ENCODE results near the gene ZNF124.
A peak's percentile ranks its signal among the peaks of the same experiment; 100 is the strongest.
"Not testable (repeated sequence)": the region's sequence is repeated elsewhere in the genome, so short reads cannot be mapped to it uniquely, and the experiment has no call there.

Gene ZNF124

DNA sequence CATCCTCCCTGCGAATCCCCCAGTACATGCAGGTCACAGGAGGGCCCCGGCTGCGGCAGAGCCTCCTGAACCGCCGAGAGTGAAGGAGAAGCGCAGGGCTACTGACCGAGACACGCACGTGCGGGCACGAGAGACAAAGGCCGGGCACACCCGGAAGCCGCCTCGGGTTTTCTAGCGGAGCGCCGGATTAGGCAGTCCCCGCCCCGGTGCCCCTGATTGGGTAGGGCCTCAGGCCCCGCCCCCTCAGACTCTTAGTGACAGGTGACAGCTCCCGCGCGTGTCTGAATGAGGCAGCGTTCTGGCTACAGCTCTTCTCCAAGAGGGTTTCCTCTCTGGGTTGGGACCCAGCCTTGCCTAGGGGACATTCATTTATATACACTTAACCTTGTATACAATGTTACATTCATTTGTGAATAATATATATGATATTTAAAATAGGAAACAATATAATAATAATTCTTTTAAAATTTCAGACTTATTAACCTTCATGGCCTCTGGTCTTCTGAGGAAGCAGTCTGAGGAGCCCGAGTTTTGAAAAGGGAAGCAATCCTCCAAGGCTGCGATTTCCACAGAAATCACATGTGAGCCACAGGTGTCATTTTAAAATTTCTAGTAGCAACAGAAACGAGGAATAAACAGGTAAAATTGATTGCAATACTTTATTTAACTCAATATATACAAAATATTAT, at the start of gene ZNF124:
TSS of gene ZNF124 (minus strand) at position 146 of the 689 bp plus-strand sequence. CDS start at position 3, 143 bp downstream.
- not testable (repeated sequence) for H3K4me3 ChIP-seq (ENCODE audit: low read depth in 1 of 2, low read length in 2 of 2)

DNA sequence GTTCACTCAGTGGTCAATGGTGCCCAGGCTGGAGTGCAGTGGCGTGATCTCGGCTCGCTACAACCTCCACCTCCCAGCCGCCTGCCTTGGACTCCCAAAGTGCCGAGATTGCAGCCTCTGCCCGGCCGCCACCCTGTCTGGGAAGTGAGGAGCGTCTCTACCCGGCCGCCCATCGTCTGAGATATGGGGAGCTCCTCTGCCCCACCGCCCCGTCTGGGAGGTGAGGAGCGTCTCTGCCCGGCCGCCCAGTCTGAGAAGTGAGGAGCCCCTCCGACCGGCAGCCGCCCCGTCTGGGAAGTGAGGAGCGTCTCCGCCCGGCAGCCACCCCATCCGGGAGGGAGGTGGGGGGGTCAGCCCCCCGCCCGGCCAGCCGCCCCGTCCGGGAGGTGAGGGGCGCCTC, 48.5 kb upstream of the ZNF124 start:
- not testable (repeated sequence) for H3K9ac ChIP-seq (ENCODE audit: low read length); H3K4me1 ChIP-seq (ENCODE audit: insufficient read depth, low read length)

More for the DNA sequence above, at the start of gene ZNF124:
- H3K27me3 ChIP-seq (ENCODE audit: control insufficient read depth in 1 of 2, insufficient read depth in 2 of 2, low read length in 2 of 2); H3K9me3 ChIP-seq (ENCODE audit: low read length); H3K27ac ChIP-seq (ENCODE audit: low read depth, low read length); H3K4me1 ChIP-seq (ENCODE audit: insufficient read depth, low read length); H3K36me3 ChIP-seq (ENCODE audit: insufficient read depth, low read length); H3K9ac ChIP-seq (ENCODE audit: low read length): not testable (repeated sequence)

DNA sequence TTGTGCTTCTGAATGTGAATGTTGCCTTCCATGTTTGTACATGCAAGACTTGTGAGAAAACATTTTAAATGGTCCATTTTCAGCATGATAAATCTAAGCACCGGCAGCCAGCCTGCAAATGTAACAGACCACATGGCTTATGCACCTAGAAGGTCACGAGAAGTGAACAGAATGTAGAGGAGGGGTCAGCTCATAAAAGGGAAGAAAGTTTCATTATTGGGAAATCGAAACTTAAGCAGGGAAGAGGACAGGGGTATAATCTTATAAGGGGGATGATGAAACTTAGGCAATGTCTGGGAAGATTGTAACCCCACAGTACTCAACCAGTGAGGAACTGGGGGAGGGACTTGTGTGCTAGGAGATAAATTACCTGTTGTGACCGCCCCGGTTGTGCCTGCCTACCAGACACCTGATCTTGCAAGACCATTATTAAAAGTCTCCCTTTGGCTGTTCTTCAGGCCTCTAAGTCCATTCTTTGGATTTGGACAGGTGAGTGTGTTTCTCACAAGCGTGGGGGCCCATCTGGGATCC, 46.4 kb upstream of the ZNF124 start:
- Histone ChIP-seq H3K36me3 (ENCODE audit: insufficient read depth, low read length) (no peaks in the 10 kb centered on the region), H3K27me3 (ENCODE audit: control insufficient read depth in 1 of 2, insufficient read depth in 2 of 2, low read length in 2 of 2) (no peaks in the 10 kb centered on the region), H3K4me1 (ENCODE audit: insufficient read depth, low read length) (no peaks in the 10 kb centered on the region), H3K9me3 (ENCODE audit: low read length) (no peaks in the 10 kb centered on the region), H3K4me3 (ENCODE audit: low read depth in 1 of 2, low read length in 2 of 2) (no peak overlapping the region), H3K9ac (ENCODE audit: low read length) (no peak overlapping the region), H3K27ac (ENCODE audit: low read depth, low read length) (no peak overlapping the region)

More for the DNA sequence above, 48.5 kb upstream of the ZNF124 start:
- not testable (repeated sequence) for H3K27ac ChIP-seq (ENCODE audit: low read depth, low read length); H3K9me3 ChIP-seq (ENCODE audit: low read length); H3K36me3 ChIP-seq (ENCODE audit: insufficient read depth, low read length); H3K4me3 ChIP-seq (ENCODE audit: low read depth in 1 of 2, low read length in 2 of 2); H3K27me3 ChIP-seq (ENCODE audit: control insufficient read depth in 1 of 2, insufficient read depth in 2 of 2, low read length in 2 of 2)

DNA sequence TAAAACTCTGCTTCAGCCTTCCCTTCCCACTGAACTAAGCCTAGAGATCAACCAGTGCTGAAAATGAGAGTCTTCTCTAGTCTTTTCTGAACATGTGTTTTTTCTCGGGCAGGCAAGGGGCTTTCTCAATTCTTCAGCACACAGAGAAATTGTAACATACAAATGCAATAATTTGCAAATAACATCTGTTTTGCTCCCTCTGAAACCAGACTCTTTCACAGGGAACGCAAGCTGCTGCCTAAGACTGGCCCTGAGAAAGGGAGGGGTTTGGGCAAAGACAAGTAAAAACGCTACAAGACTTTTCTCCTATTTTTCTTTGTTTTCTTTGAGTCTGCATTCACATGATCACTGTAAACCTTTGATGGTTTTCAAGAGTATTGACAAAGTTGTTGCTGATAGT, 44.4 kb upstream of the ZNF124 start:
- Histone ChIP-seq H3K27me3 (ENCODE audit: control insufficient read depth in 1 of 2, insufficient read depth in 2 of 2, low read length in 2 of 2) (no peaks in the 10 kb centered on the region), H3K4me1 (ENCODE audit: insufficient read depth, low read length) (no peaks in the 10 kb centered on the region), H3K36me3 (ENCODE audit: insufficient read depth, low read length) (no peaks in the 10 kb centered on the region), H3K27ac (ENCODE audit: low read depth, low read length) (no peak overlapping the region), H3K9me3 (ENCODE audit: low read length) (no peaks in the 10 kb centered on the region), H3K4me3 (ENCODE audit: low read depth in 1 of 2, low read length in 2 of 2) (no peak overlapping the region), H3K9ac (ENCODE audit: low read length) (no peak overlapping the region)

DNA sequence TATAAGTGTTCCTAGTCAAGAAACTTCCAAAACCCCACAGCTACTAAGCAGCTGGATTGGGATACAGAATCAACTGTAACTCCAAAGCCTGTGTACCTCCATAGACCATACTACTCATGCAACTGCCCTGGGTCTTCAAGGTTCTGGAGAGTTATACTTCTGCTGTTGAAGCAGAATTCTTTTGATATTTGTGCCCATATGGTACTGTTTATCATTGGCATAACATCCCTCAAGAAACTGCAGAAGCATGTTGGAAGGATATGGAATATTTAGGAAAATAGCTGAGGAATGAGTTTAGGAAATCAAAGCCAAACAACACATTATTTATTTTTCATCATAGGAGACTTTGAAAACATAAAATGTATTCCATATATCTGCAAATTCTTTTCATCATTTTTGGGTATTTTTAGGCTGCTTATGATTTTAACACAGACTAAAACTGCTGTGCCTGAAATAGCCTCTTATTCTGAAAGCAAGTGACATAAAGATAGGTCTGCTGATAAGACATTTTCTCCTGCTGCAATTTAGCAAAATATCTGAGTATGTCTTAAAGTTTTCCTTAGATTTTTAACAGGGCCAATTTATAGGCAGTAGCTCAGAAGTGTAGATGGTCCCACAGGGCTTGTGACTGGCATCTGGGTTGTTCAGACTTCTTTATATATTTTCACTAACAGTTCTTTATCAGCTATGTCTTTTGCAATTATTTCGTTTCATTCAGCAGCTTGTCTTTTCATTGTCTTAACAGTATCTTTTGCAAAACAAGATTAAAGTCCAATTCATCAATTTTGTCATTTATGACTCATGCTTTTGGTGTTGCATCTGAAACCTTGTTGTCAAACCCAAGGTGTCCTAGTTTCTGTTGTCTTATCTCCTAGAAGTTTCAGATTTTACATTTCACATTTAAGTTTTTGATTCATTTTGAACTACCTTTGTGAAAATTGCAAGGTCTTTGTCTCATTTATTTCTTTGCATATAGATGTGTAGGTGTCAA, 41.1 kb upstream of the ZNF124 start:
- Histone ChIP-seq H3K9ac (ENCODE audit: low read length) (no peak overlapping the region), H3K27me3 (ENCODE audit: control insufficient read depth in 1 of 2, insufficient read depth in 2 of 2, low read length in 2 of 2) (no peaks in the 10 kb centered on the region), H3K27ac (ENCODE audit: low read depth, low read length) (no peak overlapping the region), H3K9me3 (ENCODE audit: low read length) (no peaks in the 10 kb centered on the region), H3K4me1 (ENCODE audit: insufficient read depth, low read length) (peaks cover 16% of the 10 kb centered on the region), H3K4me3 (ENCODE audit: low read depth in 1 of 2, low read length in 2 of 2) (no peak overlapping the region), H3K36me3 (ENCODE audit: insufficient read depth, low read length) (no peaks in the 10 kb centered on the region)

DNA sequence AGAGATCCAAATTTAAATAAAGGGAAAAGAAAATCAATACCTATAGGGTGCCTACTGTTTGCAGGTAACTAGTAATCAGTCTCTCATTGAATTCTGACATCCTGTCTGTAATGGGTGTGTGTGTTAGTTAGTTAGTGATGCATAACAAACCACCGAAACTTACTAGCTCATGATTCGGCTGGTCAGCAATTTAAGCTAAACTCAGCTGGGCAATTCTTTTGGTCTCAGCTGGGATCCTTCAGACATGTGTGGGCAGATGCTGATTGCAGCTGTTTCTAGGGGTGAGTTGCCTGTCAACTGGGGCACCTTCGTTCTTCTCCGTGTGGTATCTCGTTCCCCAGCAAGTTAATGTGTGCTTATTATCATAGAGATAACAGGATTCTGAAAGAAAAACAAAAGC, 40.2 kb upstream of the ZNF124 start:
- no peak overlapping the region for H3K4me3 ChIP-seq (ENCODE audit: low read depth in 1 of 2, low read length in 2 of 2)
- H3K9me3 ChIP-seq (ENCODE audit: low read length): no peaks in the 10 kb centered on the region
- no peaks in the 10 kb centered on the region for H3K36me3 ChIP-seq (ENCODE audit: insufficient read depth, low read length)
- H3K27ac ChIP-seq (ENCODE audit: low read depth, low read length): no peak overlapping the region
- peaks cover 16% of the 10 kb centered on the region for H3K4me1 ChIP-seq (ENCODE audit: insufficient read depth, low read length)
- no peaks in the 10 kb centered on the region for H3K27me3 ChIP-seq (ENCODE audit: control insufficient read depth in 1 of 2, insufficient read depth in 2 of 2, low read length in 2 of 2)
- H3K9ac ChIP-seq (ENCODE audit: low read length): no peak overlapping the region

DNA sequence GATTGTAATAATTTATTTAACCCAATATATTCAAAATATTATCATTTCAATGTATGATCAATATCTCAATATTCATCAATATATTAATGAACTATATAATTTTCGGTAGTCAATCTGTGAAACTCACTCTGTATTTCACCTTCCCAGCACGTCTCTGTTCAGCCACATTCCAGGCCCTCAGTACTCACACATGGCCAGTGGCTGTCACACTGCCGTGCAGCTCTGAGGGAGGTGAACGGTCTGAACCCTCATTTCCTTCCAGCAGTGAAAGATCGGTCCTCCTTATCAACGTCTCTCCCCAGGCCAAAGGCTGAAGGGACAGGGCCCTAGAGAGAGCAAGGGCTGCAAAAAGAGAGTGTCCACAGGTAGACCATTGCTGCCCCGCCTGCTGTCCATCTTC, 39.5 kb upstream of the ZNF124 start:
- no peak overlapping the region for H3K4me3 ChIP-seq (ENCODE audit: low read depth in 1 of 2, low read length in 2 of 2)
- H3K27me3 ChIP-seq (ENCODE audit: control insufficient read depth in 1 of 2, insufficient read depth in 2 of 2, low read length in 2 of 2): no peaks in the 10 kb centered on the region
- H3K27ac ChIP-seq (ENCODE audit: low read depth, low read length): no peak overlapping the region
- no peaks in the 10 kb centered on the region for H3K9me3 ChIP-seq (ENCODE audit: low read length)
- H3K4me1 ChIP-seq (ENCODE audit: insufficient read depth, low read length): peaks cover 16% of the 10 kb centered on the region
- no peak overlapping the region for H3K9ac ChIP-seq (ENCODE audit: low read length)
- H3K36me3 ChIP-seq (ENCODE audit: insufficient read depth, low read length): no peaks in the 10 kb centered on the region

DNA sequence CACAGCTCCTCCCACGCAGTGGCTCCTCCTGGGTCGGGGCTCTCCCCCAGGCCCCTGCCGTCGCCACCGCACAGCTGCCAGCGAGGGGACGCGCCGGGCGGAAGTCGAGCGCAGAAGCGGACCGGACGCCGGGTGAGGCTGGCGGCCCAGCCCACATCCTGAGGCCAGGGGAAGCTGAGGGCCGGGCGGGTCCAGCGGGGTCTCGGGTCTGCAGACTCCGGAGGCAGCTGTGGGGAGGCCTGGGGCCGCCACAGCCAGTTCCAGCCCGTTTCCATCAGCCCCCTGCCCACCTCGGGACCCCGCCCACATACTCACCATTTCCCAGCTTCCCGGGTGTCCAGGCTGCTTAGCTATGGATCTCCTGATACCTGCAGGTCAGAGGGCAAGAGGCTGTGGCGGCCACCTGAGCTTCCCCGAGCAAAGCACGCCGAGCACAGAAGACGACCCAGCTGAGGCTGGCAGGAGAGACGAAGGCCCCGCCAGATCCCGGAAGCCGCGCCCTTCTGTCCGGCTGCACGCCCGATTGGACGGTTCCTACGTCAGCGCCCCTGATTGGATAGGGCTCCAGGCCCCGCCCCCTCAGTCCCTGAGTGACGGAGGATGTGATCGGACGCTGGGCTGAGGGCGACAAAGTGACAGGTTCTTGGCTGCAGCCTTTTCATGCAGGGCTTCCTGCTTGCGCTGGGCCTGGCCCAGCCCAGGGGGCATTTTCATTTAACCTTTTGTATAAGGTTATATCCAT, 38.7 kb upstream of the ZNF124 start:
- peaks cover 16% of the 10 kb centered on the region for H3K4me1 ChIP-seq (ENCODE audit: insufficient read depth, low read length)
- peak overlapping the region; percentile 67 to 96 for H3K4me3 ChIP-seq (ENCODE audit: low read depth in 1 of 2, low read length in 2 of 2)
- peak overlapping the region; percentile 71 for H3K27ac ChIP-seq (ENCODE audit: low read depth, low read length)
- peak overlapping the region; percentile 85 for H3K9ac ChIP-seq (ENCODE audit: low read length)
- H3K27me3 ChIP-seq (ENCODE audit: control insufficient read depth in 1 of 2, insufficient read depth in 2 of 2, low read length in 2 of 2): no peaks in the 10 kb centered on the region
- H3K9me3 ChIP-seq (ENCODE audit: low read length): no peaks in the 10 kb centered on the region
- H3K36me3 ChIP-seq (ENCODE audit: insufficient read depth, low read length): no peaks in the 10 kb centered on the region

DNA sequence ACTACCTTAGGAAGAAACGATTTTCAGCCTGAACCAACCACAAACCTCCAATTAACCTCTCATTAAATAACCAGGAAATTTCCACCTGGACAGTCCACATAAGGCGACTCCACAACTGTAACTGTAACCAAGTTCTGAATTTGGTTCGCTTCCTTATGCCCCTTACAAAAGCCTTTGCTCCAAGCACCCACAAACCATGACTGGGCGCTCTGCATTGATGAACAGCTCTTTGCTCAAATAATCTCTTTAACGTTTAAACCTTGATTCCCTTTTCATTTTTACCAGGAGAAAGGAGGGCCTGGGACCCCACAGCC, 38.2 kb upstream of the ZNF124 start:
- Histone ChIP-seq H3K9me3 (ENCODE audit: low read length) (no peaks in the 10 kb centered on the region), H3K27ac (ENCODE audit: low read depth, low read length) (peak overlapping the region; percentile 71), H3K9ac (ENCODE audit: low read length) (peak overlapping the region; percentile 85), H3K4me3 (ENCODE audit: low read depth in 1 of 2, low read length in 2 of 2) (peak overlapping the region; percentile 67 to 96), H3K4me1 (ENCODE audit: insufficient read depth, low read length) (peaks cover 16% of the 10 kb centered on the region), H3K27me3 (ENCODE audit: control insufficient read depth in 1 of 2, insufficient read depth in 2 of 2, low read length in 2 of 2) (no peaks in the 10 kb centered on the region), H3K36me3 (ENCODE audit: insufficient read depth, low read length) (no peaks in the 10 kb centered on the region)

DNA sequence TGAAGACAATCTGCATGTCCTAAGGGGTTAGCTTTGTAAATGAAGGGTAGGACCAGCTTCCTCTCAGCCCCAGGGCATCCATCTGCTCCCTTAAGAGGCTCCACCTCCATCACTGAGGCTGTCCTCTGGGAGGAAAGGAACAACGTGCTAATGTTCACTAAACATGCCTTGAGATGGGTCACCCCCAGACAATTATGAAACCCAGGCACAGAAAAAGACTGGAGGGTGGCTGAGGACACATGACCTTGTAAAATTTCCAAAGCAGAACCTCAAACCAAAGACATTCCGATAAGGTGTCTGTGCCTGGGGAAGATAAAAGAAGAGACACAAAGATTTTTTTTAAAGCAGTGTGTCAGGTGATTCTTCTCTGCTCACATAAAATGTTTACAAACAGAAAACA, 37.6 kb upstream of the ZNF124 start:
- peaks cover 16% of the 10 kb centered on the region for H3K4me1 ChIP-seq (ENCODE audit: insufficient read depth, low read length)
- H3K27ac ChIP-seq (ENCODE audit: low read depth, low read length): no peak overlapping the region
- no peaks in the 10 kb centered on the region for H3K9me3 ChIP-seq (ENCODE audit: low read length)
- no peaks in the 10 kb centered on the region for H3K27me3 ChIP-seq (ENCODE audit: control insufficient read depth in 1 of 2, insufficient read depth in 2 of 2, low read length in 2 of 2)
- no peaks in the 10 kb centered on the region for H3K36me3 ChIP-seq (ENCODE audit: insufficient read depth, low read length)
- H3K4me3 ChIP-seq (ENCODE audit: low read depth in 1 of 2, low read length in 2 of 2): peak overlapping the region in 1 of 2 donors; percentile 67
- H3K9ac ChIP-seq (ENCODE audit: low read length): no peak overlapping the region

DNA sequence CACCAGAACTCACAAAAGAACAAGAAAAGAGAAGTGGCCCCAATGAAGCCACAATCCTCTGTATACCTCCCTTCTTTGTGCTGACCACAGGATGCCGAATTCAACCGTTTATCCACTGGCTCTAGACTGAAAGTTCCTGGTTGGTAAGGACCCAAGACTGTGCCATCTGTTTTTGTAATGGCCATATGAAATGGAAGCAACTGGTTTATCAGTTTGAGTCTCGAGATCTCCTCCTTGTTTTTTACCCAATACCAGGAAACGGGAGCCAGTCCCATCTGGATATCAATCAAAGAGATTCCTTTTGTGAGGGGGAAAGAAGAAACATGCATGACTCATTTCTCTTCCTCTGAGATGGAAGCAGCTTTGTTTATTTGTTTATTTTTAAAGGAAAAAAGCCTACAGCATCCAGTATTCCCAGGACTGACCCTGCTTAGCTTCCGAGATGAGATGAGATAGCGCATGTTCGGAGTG, 32.4 kb upstream of the ZNF124 start:
- Histone ChIP-seq H3K27me3 (ENCODE audit: control insufficient read depth in 1 of 2, insufficient read depth in 2 of 2, low read length in 2 of 2) (no peaks in the 10 kb centered on the region), H3K4me3 (ENCODE audit: low read depth in 1 of 2, low read length in 2 of 2) (no peak overlapping the region), H3K4me1 (ENCODE audit: insufficient read depth, low read length) (peaks cover 8% of the 10 kb centered on the region), H3K27ac (ENCODE audit: low read depth, low read length) (no peak overlapping the region), H3K36me3 (ENCODE audit: insufficient read depth, low read length) (peaks cover 2% of the 10 kb centered on the region), H3K9ac (ENCODE audit: low read length) (no peak overlapping the region), H3K9me3 (ENCODE audit: low read length) (no peaks in the 10 kb centered on the region)

Measured in muscle layer of colon (tissue), 2 donors.